Measurements from ENCODE around the gene ZNF423.

The ZNF423 gene

GRCh38 chr16:49859125-49859811 is 3.4 kb upstream of the ZNF423 start:
- no peak for TF ChIP-seq GATA3 (IDR thresholded peaks at IDR 0.05; ENCODE audit: low read depth, low read length)
- TF ChIP-seq GATA2 (IDR thresholded peaks at IDR 0.05; ENCODE audit: low read depth, low read length): no peak

GRCh38 chr16:49858200-49859124 is 2.5 kb upstream of the ZNF423 start:
- TF ChIP-seq GATA3 (IDR thresholded peaks at IDR 0.05; ENCODE audit: low read depth, low read length) (no peak), GATA2 (IDR thresholded peaks at IDR 0.05; ENCODE audit: low read depth, low read length) (no peak)

- TF ChIP-seq GATA2 (IDR thresholded peaks at IDR 0.05; ENCODE audit: low read depth, low read length): no peak; the same call in 1 of the 2 replicates
- no peak for TF ChIP-seq GATA3 (IDR thresholded peaks at IDR 0.05; ENCODE audit: low read depth, low read length)
Measured at GRCh38 chr16:49857423-49858181, 1.7 kb upstream of the ZNF423 start.

- TF ChIP-seq GATA3 (IDR thresholded peaks at IDR 0.05; ENCODE audit: low read depth, low read length) (no peak), GATA2 (IDR thresholded peaks at IDR 0.05; ENCODE audit: low read depth, low read length) (no peak)
Measured at GRCh38 chr16:49856672-49857330, 889 bp upstream of the ZNF423 start.

- TF ChIP-seq GATA2 (IDR thresholded peaks at IDR 0.05; ENCODE audit: low read depth, low read length) (no peak), GATA3 (IDR thresholded peaks at IDR 0.05; ENCODE audit: low read depth, low read length) (no peak)
Measured at GRCh38 chr16:49855280-49855821, 561 bp downstream of the ZNF423 start.

- TF ChIP-seq GATA2 (IDR thresholded peaks at IDR 0.05; ENCODE audit: low read depth, low read length): no peak
- TF ChIP-seq GATA3 (IDR thresholded peaks at IDR 0.05; ENCODE audit: low read depth, low read length): no peak
Measured at GRCh38 chr16:49854796-49855203, 1.1 kb downstream of the ZNF423 start.

- TF ChIP-seq GATA2 (IDR thresholded peaks at IDR 0.05; ENCODE audit: low read depth, low read length): no peak
- TF ChIP-seq GATA3 (IDR thresholded peaks at IDR 0.05; ENCODE audit: low read depth, low read length): no peak
Measured at GRCh38 chr16:49854188-49854795, 1.6 kb downstream of the ZNF423 start.

GRCh38 chr16:49852279-49852678 is 3.6 kb downstream of the ZNF423 start:
- TF ChIP-seq GATA2 (IDR thresholded peaks at IDR 0.05; ENCODE audit: low read depth, low read length) (no peak), GATA3 (IDR thresholded peaks at IDR 0.05; ENCODE audit: low read depth, low read length) (no peak)

GRCh38 chr16:49851468-49851787 is 4.5 kb downstream of the ZNF423 start:
- TF ChIP-seq GATA2 (IDR thresholded peaks at IDR 0.05; ENCODE audit: low read depth, low read length): no peak
- no peak for TF ChIP-seq GATA3 (IDR thresholded peaks at IDR 0.05; ENCODE audit: low read depth, low read length)

GRCh38 chr16:49850558-49851467 is 5.1 kb downstream of the ZNF423 start:
- TF ChIP-seq GATA2 (IDR thresholded peaks at IDR 0.05; ENCODE audit: low read depth, low read length) (no peak), GATA3 (IDR thresholded peaks at IDR 0.05; ENCODE audit: low read depth, low read length) (no peak)

GRCh38 chr16:49849754-49850108 is 6.2 kb downstream of the ZNF423 start:
- TF ChIP-seq GATA3 (IDR thresholded peaks at IDR 0.05; ENCODE audit: low read depth, low read length) (no peak), GATA2 (IDR thresholded peaks at IDR 0.05; ENCODE audit: low read depth, low read length) (no peak)

GRCh38 chr16:49849037-49849753 is 6.7 kb downstream of the ZNF423 start:
- no peak for TF ChIP-seq GATA3 (IDR thresholded peaks at IDR 0.05; ENCODE audit: low read depth, low read length)
- TF ChIP-seq GATA2 (IDR thresholded peaks at IDR 0.05; ENCODE audit: low read depth, low read length): no peak

Data from SH-SY5Y (cell line).